Measurements from ENCODE around the gene PLOD1. TPM values are rescaled to one million over a fixed set of nuclear protein-coding genes. Genes with fewer than 3 reads are reported as not detected.

The PLOD1 gene
- total RNA-seq, 1 donor from 2014 or later = 173 TPM

- no peaks in the 10 kb centered on the region for H3K9me3 Mint-ChIP-seq (ENCODE audit: unreplicated experiment)
- peak overlapping the region; percentile 61 for H3K27ac Mint-ChIP-seq (ENCODE audit: unreplicated experiment)
- H3K36me3 Mint-ChIP-seq (ENCODE audit: low read depth, unreplicated experiment) = peaks cover 23% of the 10 kb centered on the region
- H3K4me3 Mint-ChIP-seq (ENCODE audit: unreplicated experiment) = no peak overlapping the region
- no peak for DNase-seq (ENCODE audit: low spot score)
- peaks cover 5% of the 10 kb centered on the region for H3K4me1 Mint-ChIP-seq (ENCODE audit: unreplicated experiment)
- TF ChIP-seq CTCF (IDR thresholded peaks at IDR 0.05; ENCODE audit: unreplicated experiment) = no peak
- no peaks in the 10 kb centered on the region for H3K27me3 Mint-ChIP-seq (ENCODE audit: unreplicated experiment)
Observed at GRCh38 chr1:11960715-11961114, 26.2 kb downstream of the PLOD1 start.

- DNase-seq (ENCODE audit: low spot score) = no peak
- no peaks in the 10 kb centered on the region for H3K27me3 Mint-ChIP-seq (ENCODE audit: unreplicated experiment)
- no peak overlapping the region for H3K4me3 Mint-ChIP-seq (ENCODE audit: unreplicated experiment)
- peaks cover 23% of the 10 kb centered on the region for H3K36me3 Mint-ChIP-seq (ENCODE audit: low read depth, unreplicated experiment)
- peaks cover 5% of the 10 kb centered on the region for H3K4me1 Mint-ChIP-seq (ENCODE audit: unreplicated experiment)
- TF ChIP-seq CTCF (IDR thresholded peaks at IDR 0.05; ENCODE audit: unreplicated experiment) = no peak
- no peaks in the 10 kb centered on the region for H3K9me3 Mint-ChIP-seq (ENCODE audit: unreplicated experiment)
- no peak overlapping the region for H3K27ac Mint-ChIP-seq (ENCODE audit: unreplicated experiment)
Observed at GRCh38 chr1:11961230-11961629, 26.7 kb downstream of the PLOD1 start.

GRCh38 chr1:11963622-11964021, 29.1 kb downstream of the PLOD1 start:
- no peak for TF ChIP-seq CTCF (IDR thresholded peaks at IDR 0.05; ENCODE audit: unreplicated experiment)
- H3K9me3 Mint-ChIP-seq (ENCODE audit: unreplicated experiment) = no peaks in the 10 kb centered on the region
- no peak overlapping the region for H3K27ac Mint-ChIP-seq (ENCODE audit: unreplicated experiment)
- DNase-seq (ENCODE audit: low spot score) = no peak
- peaks cover 24% of the 10 kb centered on the region for H3K36me3 Mint-ChIP-seq (ENCODE audit: low read depth, unreplicated experiment)
- H3K4me1 Mint-ChIP-seq (ENCODE audit: unreplicated experiment) = peaks cover 9% of the 10 kb centered on the region
- peaks cover 2% of the 10 kb centered on the region for H3K27me3 Mint-ChIP-seq (ENCODE audit: unreplicated experiment)
- no peak overlapping the region for H3K4me3 Mint-ChIP-seq (ENCODE audit: unreplicated experiment)

GRCh38 chr1:11964656-11965055, 30.1 kb downstream of the PLOD1 start:
- Mint-ChIP-seq H3K4me1 (ENCODE audit: unreplicated experiment) (peaks cover 9% of the 10 kb centered on the region), H3K36me3 (ENCODE audit: low read depth, unreplicated experiment) (peaks cover 24% of the 10 kb centered on the region), H3K27ac (ENCODE audit: unreplicated experiment) (no peak overlapping the region), H3K4me3 (ENCODE audit: unreplicated experiment) (no peak overlapping the region), H3K27me3 (ENCODE audit: unreplicated experiment) (peaks cover 2% of the 10 kb centered on the region), H3K9me3 (ENCODE audit: unreplicated experiment) (no peaks in the 10 kb centered on the region)
- no peak for DNase-seq (ENCODE audit: low spot score)
- TF ChIP-seq CTCF (IDR thresholded peaks at IDR 0.05; ENCODE audit: unreplicated experiment) = no peak

GRCh38 chr1:11967028-11967547, 32.6 kb downstream of the PLOD1 start:
- Mint-ChIP-seq H3K27me3 (ENCODE audit: unreplicated experiment) (peaks cover 4% of the 10 kb centered on the region), H3K36me3 (ENCODE audit: low read depth, unreplicated experiment) (peaks cover 18% of the 10 kb centered on the region), H3K9me3 (ENCODE audit: unreplicated experiment) (no peaks in the 10 kb centered on the region), H3K4me3 (ENCODE audit: unreplicated experiment) (no peak overlapping the region), H3K27ac (ENCODE audit: unreplicated experiment) (peak overlapping the region; percentile 67), H3K4me1 (ENCODE audit: unreplicated experiment) (peaks cover 9% of the 10 kb centered on the region)
- no peak for TF ChIP-seq CTCF (IDR thresholded peaks at IDR 0.05; ENCODE audit: unreplicated experiment)
- peak; percentile 27 for DNase-seq (ENCODE audit: low spot score)

Measured in endothelial cell (in vitro differentiated cells).